Testis (tissue), 3 donors: ENCODE data around the gene REP15. TPM values are rescaled to one million over a fixed set of nuclear protein-coding genes. Genes with fewer than 3 reads are reported as not detected.

Source experiments
- DNase-seq: peaks from one replicate; pipeline ENCODE4 v3.0.0-alpha.2; 2019
- H3K27ac ChIP-seq, 2 donors: fragments of 200-600 bp; sonication (generic); one replicate each; pipeline ENCODE4 v1.5.1; 2019
- H3K27me3 ChIP-seq: fragments of 200-600 bp; sonication (generic); one replicate; pipeline ENCODE4 v1.5.1; 2019
- H3K36me3 ChIP-seq: fragments of 200-600 bp; sonication (generic); one replicate; pipeline ENCODE4 v1.5.1; 2017; ENCODE audit warnings: low read depth; ENCODE audit errors: missing control alignments
- H3K4me1 ChIP-seq: fragments of 200-600 bp; sonication (generic); one replicate; pipeline ENCODE4 v1.5.1; 2019
- H3K4me3 ChIP-seq, 2 donors: fragments of 200-600 bp; sonication (generic); one replicate each; pipeline ENCODE4 v1.5.1; 2017 to 2019
- H3K9me3 ChIP-seq: fragments of 200-600 bp; sonication (generic); one replicate; pipeline ENCODE4 v1.5.1; 2017
- CTCF ChIP-seq, 3 experiments: fragments of 450-650 bp in 2 of 3; fragments of 200-600 bp in 1 of 3; sonication (generic) in 1 of 3; IDR thresholded peaks; one replicate each; pipeline ENCODE4 v1.5.1; 2016 to 2019; ENCODE audit warnings: antibody characterized with exemption in 3 of 3, mild to moderate bottlenecking in 2 of 3, moderate library complexity in 1 of 3
- POLR2A ChIP-seq: fragments of 450-650 bp; IDR thresholded peaks from one replicate; pipeline ENCODE4 v1.6.1; 2017; ENCODE audit warnings: antibody characterized with exemption, mild to moderate bottlenecking, moderate library complexity
- WGBS, 2 donors: methylation state at CpG; one replicate each; pipeline ENCODE4 v1.1.5; 2018; 5-methylcytosine and 5-hydroxymethylcytosine counted together
- intact Hi-C: fragments of 100-400 bp; cut with DNase I; formaldehyde crosslinking; loops from one replicate; pipeline ENCODE4 v1.15.1; 2023; ENCODE audit warnings: low total_unique reads
- polyA plus RNA-seq: library from polyadenylated mRNA; stranded (reverse); fragments of 350-450 nt; fragmentation: Illumina TruSeq; extraction: RNeasy Lipid Tissue Mini Kit (QIAGEN cat#74804); gene quantifications from one replicate; pipeline ENCODE4 v1.2.3, GENCODE V29; 2014; ENCODE audit warnings: low read depth, low replicate concordance; ENCODE audit not compliant: insufficient read depth
- total RNA-seq, 2 donors: library from RNA; depleted of rRNA; stranded (reverse); fragments of >200 nt; gene quantifications; one replicate each; pipeline ENCODE4 v1.2.3, GENCODE V29; 2016

Gene REP15
- total and polyA plus RNA-seq, 3 donors from 2014 or later = 0.73 to 1.1 (median 1.0) TPM

- H3K4me1 ChIP-seq = no peaks in the 10 kb centered on the region
- H3K27ac ChIP-seq = no peak overlapping the region
- H3K27me3 ChIP-seq = no peaks in the 10 kb centered on the region
- no peaks in the 10 kb centered on the region for H3K36me3 ChIP-seq
- H3K9me3 ChIP-seq = no peaks in the 10 kb centered on the region
- H3K4me3 ChIP-seq = no peak overlapping the region
- intact Hi-C loops = no loop called here
- 83 to 87% methylated on average over 2 of the region's 2 CpGs for WGBS, 2 donors
- TF ChIP-seq POLR2A (no peak), CTCF (IDR thresholded peaks at IDR 0.05) (no peak)
- DNase-seq = no peak
Observed at GRCh38 chr12:27707216-27707615, 11.0 kb downstream of the REP15 start.

GRCh38 chr12:27709212-27709931, 13.1 kb downstream of the REP15 start:
- no peaks in the 10 kb centered on the region for H3K4me1 ChIP-seq
- H3K9me3 ChIP-seq = no peaks in the 10 kb centered on the region
- intact Hi-C loops = no loop called here
- no peak for DNase-seq
- H3K27ac ChIP-seq = no peak overlapping the region
- TF ChIP-seq CTCF (IDR thresholded peaks at IDR 0.05) = no peak
- TF ChIP-seq POLR2A = no peak
- WGBS, 2 donors = 64 to 70% methylated on average over 12 of the region's 12 CpGs
- H3K36me3 ChIP-seq = no peaks in the 10 kb centered on the region
- no peaks in the 10 kb centered on the region for H3K27me3 ChIP-seq
- H3K4me3 ChIP-seq = peak overlapping the region; percentile 76 to 94

- H3K4me3 ChIP-seq = peak overlapping the region; percentile 76 to 94
- peak overlapping the region; percentile 77 to 84 for H3K27ac ChIP-seq
- H3K27me3 ChIP-seq = no peaks in the 10 kb centered on the region
- no peak for DNase-seq
- TF ChIP-seq CTCF (IDR thresholded peaks at IDR 0.05) (no peak), POLR2A (no peak)
- intact Hi-C loops = no loop called here
- H3K4me1 ChIP-seq = no peaks in the 10 kb centered on the region
- 10 to 12% methylated on average over 24 of the region's 24 CpGs for WGBS, 2 donors
- no peaks in the 10 kb centered on the region for H3K36me3 ChIP-seq
- no peaks in the 10 kb centered on the region for H3K9me3 ChIP-seq
Observed at GRCh38 chr12:27709932-27710591, 13.8 kb downstream of the REP15 start.

GRCh38 chr12:27710592-27711316, 14.5 kb downstream of the REP15 start, which contains the start of gene MRPS35:
Gene MRPS35 (plus strand): TSS chr12:27710832. CDS start chr12:27710844, 12 bp downstream.
- DNase-seq = peak; percentile 94
- no peaks in the 10 kb centered on the region for H3K27me3 ChIP-seq
- H3K4me3 ChIP-seq = peak within 1 kb of the TSS; percentile 76 to 94
- TF ChIP-seq CTCF (IDR thresholded peaks at IDR 0.05) (no peak), POLR2A (no peak)
- no peaks in the 10 kb centered on the region for H3K36me3 ChIP-seq
- H3K4me1 ChIP-seq = no peaks in the 10 kb centered on the region
- no peaks in the 10 kb centered on the region for H3K9me3 ChIP-seq
- 0 to 1% methylated on average over 10 to 46 of the region's 46 CpGs for WGBS, 2 donors
- intact Hi-C loops = no loop called here
- peak within 1 kb of the TSS; percentile 77 to 84 for H3K27ac ChIP-seq
